ENCODE data around the gene KRTAP1-4.
"Not testable (repeated sequence)": the region's sequence is repeated elsewhere in the genome, so short reads cannot be mapped to it uniquely, and the experiment has no call there.

KRTAP1-4 gene

DNA sequence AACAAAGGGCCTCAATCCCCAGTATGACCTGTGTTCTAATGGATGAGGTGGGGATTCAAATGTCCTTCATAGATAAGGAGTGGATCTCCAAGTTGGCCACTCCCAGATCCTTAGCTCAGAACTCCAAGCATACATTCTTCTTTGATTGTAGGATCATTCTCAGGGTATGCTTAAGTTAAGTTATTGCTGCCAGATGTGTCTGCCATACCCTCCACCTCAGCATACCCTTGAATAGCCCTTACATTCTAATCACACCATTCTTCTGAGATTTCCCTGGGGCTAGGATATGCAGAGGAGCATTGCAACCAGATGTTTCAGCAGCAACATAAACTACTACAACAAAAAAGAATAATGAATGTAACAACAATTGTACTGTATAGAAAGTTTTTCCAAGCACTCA lies 37.3 kb upstream of the KRTAP1-4 start:
- H3K4me3 ChIP-seq = no peak overlapping the region
- no peaks in the 10 kb centered on the region for H3K27me3 ChIP-seq
- intact Hi-C loops (cut with DNase I; ENCODE audit: low total_unique reads) = no loop called here
- no peaks in the 10 kb centered on the region for H3K9me3 ChIP-seq
- no peak overlapping the region for H3K27ac ChIP-seq
- no peak for DNase-seq
- TF ChIP-seq, protein P1, sequence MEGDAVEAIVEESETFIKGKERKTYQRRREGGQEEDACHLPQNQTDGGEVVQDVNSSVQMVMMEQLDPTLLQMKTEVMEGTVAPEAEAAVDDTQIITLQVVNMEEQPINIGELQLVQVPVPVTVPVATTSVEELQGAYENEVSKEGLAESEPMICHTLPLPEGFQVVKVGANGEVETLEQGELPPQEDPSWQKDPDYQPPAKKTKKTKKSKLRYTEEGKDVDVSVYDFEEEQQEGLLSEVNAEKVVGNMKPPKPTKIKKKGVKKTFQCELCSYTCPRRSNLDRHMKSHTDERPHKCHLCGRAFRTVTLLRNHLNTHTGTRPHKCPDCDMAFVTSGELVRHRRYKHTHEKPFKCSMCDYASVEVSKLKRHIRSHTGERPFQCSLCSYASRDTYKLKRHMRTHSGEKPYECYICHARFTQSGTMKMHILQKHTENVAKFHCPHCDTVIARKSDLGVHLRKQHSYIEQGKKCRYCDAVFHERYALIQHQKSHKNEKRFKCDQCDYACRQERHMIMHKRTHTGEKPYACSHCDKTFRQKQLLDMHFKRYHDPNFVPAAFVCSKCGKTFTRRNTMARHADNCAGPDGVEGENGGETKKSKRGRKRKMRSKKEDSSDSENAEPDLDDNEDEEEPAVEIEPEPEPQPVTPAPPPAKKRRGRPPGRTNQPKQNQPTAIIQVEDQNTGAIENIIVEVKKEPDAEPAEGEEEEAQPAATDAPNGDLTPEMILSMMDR (IDR thresholded peaks at IDR 0.05) = no peak
- peaks cover 0 to 12% (median 1%) of the 10 kb centered on the region in 4 donors for H3K4me1 ChIP-seq
- H3K36me3 ChIP-seq = no peaks in the 10 kb centered on the region

DNA sequence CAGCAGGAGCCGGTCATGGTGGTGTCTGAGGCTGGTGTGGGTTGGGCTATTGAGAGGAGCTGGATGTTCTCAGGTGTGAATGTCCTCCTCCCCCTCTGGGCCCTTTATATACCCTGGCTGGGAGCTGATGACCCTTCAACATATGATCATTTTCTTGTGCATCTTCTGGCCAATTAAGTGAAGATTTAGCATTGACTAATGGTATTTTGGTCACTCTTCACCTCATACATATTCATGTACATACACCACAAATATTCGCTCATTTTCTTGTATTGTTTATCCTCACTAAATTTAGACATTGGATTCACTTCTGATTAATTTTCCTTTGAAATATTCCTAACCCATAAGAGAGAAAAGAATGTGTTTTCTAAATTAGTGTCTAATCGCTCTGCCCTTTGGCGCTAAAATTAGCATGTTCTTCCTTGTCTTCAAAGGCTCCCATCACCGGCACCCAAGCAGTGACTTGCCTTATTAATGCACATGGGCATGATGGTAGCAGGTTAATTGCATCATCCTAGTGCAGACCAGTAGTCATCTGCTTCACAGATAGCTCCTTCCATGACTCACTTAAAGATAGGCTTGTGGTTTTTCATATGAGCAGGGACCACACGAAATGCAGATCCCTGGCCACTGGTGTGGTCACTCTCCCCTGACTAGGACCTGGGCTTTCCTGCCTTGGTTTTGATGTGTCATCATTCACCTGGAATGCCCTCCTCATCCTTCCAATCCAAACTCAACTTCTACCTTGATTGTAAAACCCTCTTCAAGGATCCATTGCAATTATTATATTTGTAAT lies 36.0 kb upstream of the KRTAP1-4 start, which contains the start of gene KRTAP2-4:
TSS of gene KRTAP2-4 (minus strand) at position 51 of the 796 bp plus-strand sequence. CDS start at position 17, 34 bp downstream.
- Histone ChIP-seq H3K4me1 (peaks cover 0 to 24% (median 7%) of the 10 kb centered on the region in 4 donors), H3K27ac (no peak within 1 kb of the TSS), H3K9me3 (no peaks in the 10 kb centered on the region), H3K36me3 (no peaks in the 10 kb centered on the region), H3K4me3 (no peak within 1 kb of the TSS), H3K27me3 (no peaks in the 10 kb centered on the region)
- TF ChIP-seq, protein P1 (IDR thresholded peaks at IDR 0.05) = no peak
- intact Hi-C loops (cut with DNase I; ENCODE audit: low total_unique reads) = no loop called here
- no peak for DNase-seq

DNA sequence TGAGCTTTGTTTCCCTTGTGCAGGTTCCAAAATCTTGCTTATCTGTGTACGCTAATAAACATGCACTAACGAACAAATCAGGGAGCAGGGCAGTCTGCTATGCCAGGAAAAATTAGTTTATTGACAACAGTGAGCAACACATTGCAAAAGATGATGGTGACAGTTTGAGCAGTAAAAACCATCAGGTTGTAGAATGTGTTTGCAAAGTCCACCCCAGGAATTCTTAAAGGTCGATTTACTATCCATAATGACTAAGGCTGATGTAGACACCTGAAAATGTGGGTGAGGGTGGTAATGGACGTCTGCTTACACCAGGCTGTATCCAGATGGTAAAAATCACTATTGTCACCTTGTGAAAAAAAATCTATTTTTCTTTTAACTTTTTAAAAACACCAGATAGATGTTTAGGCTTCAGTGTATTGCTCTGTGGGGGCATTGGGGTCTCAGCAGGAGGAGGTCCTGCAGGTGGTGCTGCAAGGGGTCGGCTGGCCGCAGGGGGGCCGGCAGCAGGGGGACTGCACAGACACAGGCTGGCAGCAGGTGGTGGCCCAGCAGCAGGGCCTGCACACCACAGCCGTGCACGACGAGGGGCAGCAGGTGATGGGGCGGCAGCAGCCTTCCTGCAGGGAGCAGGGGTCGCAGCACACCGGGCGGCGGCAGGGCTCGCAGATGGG lies 35.2 kb upstream of the KRTAP1-4 start:
- H3K27ac ChIP-seq; H3K4me3 ChIP-seq; H3K27me3 ChIP-seq; H3K36me3 ChIP-seq; intact Hi-C loops (cut with DNase I; ENCODE audit: low total_unique reads); DNase-seq; H3K9me3 ChIP-seq: not testable (repeated sequence)
- H3K4me1 ChIP-seq = peaks cover 0 to 32% (median 9%) of the 10 kb centered on the region in 4 donors

DNA sequence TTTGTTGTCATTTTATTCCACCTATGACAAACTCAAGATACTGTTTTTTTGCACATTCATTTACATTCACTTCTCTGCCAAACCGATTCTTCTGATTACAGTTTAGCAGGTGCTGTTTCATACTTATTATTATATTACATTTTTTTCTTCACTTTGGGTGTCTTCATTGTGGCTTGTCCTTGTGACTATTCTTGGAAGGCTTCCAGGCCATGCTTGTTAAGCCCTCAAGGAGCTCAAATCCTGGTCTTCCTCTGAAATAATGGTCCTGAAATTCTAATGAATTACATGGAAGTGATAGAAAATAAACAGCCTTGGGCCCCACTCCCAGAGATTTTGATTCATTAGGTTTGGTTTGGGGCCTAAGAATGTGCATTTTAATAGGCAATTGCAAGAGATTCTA lies 34.3 kb upstream of the KRTAP1-4 start:
- intact Hi-C loops (cut with DNase I; ENCODE audit: low total_unique reads) = no loop called here
- H3K4me3 ChIP-seq = no peak overlapping the region
- no peak for DNase-seq
- no peaks in the 10 kb centered on the region for H3K27me3 ChIP-seq
- H3K36me3 ChIP-seq = no peaks in the 10 kb centered on the region
- TF ChIP-seq, protein P1 (IDR thresholded peaks at IDR 0.05) = no peak
- H3K27ac ChIP-seq = no peak overlapping the region
- H3K4me1 ChIP-seq = peaks cover 0 to 34% (median 11%) of the 10 kb centered on the region in 4 donors
- H3K9me3 ChIP-seq = no peaks in the 10 kb centered on the region

DNA sequence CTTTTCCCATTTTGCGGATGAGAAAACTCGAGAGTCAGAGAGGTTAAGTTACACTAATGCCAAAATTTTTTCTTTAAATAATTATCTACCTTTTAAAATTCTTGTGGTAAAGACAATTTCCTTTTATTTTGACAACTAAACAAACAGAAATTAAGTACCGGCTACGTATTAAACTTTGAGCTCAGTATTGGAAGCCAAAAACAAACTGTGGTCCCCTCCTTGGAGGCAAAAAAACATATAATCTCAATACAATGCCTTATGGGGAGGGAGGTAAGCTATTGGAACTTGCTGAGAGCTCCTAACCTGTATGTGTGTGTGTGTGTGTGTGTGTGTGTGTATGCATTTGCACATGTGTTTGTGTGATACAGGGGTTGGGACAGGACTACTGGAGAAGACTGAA lies 33.5 kb upstream of the KRTAP1-4 start:
- DNase-seq = no peak
- no peaks in the 10 kb centered on the region for H3K36me3 ChIP-seq
- intact Hi-C loops (cut with DNase I; ENCODE audit: low total_unique reads) = no loop called here
- H3K4me1 ChIP-seq = peaks cover 0 to 34% (median 11%) of the 10 kb centered on the region in 4 donors
- H3K27ac ChIP-seq = no peak overlapping the region
- no peaks in the 10 kb centered on the region for H3K9me3 ChIP-seq
- no peak overlapping the region for H3K4me3 ChIP-seq
- no peaks in the 10 kb centered on the region for H3K27me3 ChIP-seq
- TF ChIP-seq, protein P1 (IDR thresholded peaks at IDR 0.05) = no peak

DNA sequence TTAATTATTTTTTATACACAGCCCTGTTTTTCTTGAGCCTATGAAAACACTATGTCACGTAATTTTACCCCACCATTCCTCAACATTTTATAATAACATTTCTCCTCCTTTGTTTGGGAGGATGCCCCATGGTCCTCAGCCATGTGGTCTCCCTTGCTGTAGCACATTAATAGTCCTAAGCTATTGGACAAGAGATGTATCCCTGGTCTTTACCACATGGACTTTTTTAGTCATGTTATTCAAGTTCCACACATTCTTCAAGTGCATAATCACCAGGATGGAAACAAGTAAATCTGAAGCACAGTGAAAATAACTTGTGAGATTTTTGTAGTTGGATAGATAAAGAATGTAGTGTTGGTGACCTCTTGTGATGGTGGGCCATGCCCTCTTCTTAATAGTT lies 32.0 kb upstream of the KRTAP1-4 start:
- Histone ChIP-seq H3K9me3 (no peaks in the 10 kb centered on the region), H3K27me3 (no peaks in the 10 kb centered on the region), H3K4me3 (no peak overlapping the region), H3K4me1 (peaks cover 0 to 34% (median 11%) of the 10 kb centered on the region in 4 donors), H3K27ac (peak overlapping the region; percentile 57 to 65), H3K36me3 (no peaks in the 10 kb centered on the region)
- intact Hi-C loops (cut with DNase I; ENCODE audit: low total_unique reads) = no loop called here
- TF ChIP-seq, protein P1 (IDR thresholded peaks at IDR 0.05) = no peak
- DNase-seq = no peak

Data from tibial artery (tissue), 4 donors.